HEK293 (cell line): ENCODE results near the gene ARMC5.

ENCODE experiments used
- CTCF ChIA-PET: fragments of 350-600 bp; formaldehyde crosslinking; extraction: SDS; loops from one replicate; lab custom pipeline; 2021; ENCODE audit warnings: antibody characterized with exemption; lab: Yijun Ruan, JAX
- POLR2A ChIA-PET: fragments of 300-600 bp; formaldehyde crosslinking; extraction: SDS; loops from one replicate; lab custom pipeline; 2020; ENCODE audit warnings: antibody characterized with exemption, inconsistent platforms; lab: Yijun Ruan, JAX
- H3K27ac ChIP-seq: fragments of 200-500 bp; sonication (Bioruptor generic); 2 replicates; pipeline ENCODE4 v1.5.1; 2014; ENCODE audit warnings: low read depth, low read length, control low read depth, inconsistent platforms; ENCODE audit errors: extremely low read depth
- H3K36me3 ChIP-seq, 2 experiments: fragments of 200-500 bp in 1 of 2; sonication (Bioruptor generic) in 1 of 2; 1 replicate in 1 of 2; 2 replicates in 1 of 2; pipeline ENCODE4 v1.5.1; 2014 to 2017; ENCODE audit warnings: inconsistent platforms in 2 of 2, low read length in 2 of 2; ENCODE audit not compliant: control insufficient read depth in 2 of 2, insufficient read depth in 1 of 2
- H3K4me1 ChIP-seq: fragments of 200-500 bp; sonication (Bioruptor generic); 2 replicates; pipeline ENCODE4 v1.5.1; 2014; ENCODE audit warnings: mild to moderate bottlenecking, low read length, inconsistent platforms; ENCODE audit not compliant: control insufficient read depth, insufficient read depth
- H3K4me3 ChIP-seq: 2 replicates; pipeline ENCODE4 v1.5.1; 2011; ENCODE audit warnings: low read depth, mild to moderate bottlenecking, control low read depth, low read length, moderate library complexity
- H3K9me3 ChIP-seq: fragments of 200-500 bp; sonication (Bioruptor generic); 2 replicates; pipeline ENCODE4 v1.5.1; 2014; ENCODE audit warnings: low read depth, low read length, inconsistent platforms; ENCODE audit not compliant: control insufficient read depth, insufficient read depth
- EGR2 ChIP-seq: fragments of 450-650 bp; formaldehyde crosslinking; IDR thresholded peaks from 2 replicates; pipeline ENCODE4 v1.5.1; 2016; ENCODE audit warnings: low read depth, missing biosample characterization, missing genetic modification characterization
- GLI4 ChIP-seq: fragments of 450-650 bp; formaldehyde crosslinking; IDR thresholded peaks from 2 replicates; pipeline ENCODE4 v1.5.1; 2016; ENCODE audit warnings: missing biosample characterization, missing genetic modification characterization
- KLF16 ChIP-seq: fragments of 450-650 bp; formaldehyde crosslinking; IDR thresholded peaks from 2 replicates; pipeline ENCODE4 v1.5.1; 2017; ENCODE audit warnings: missing biosample characterization, missing genetic modification characterization
- MEIS1 ChIP-seq: sonication (generic); formaldehyde crosslinking; IDR thresholded peaks from 2 replicates; pipeline ENCODE4 v1.8.1; 2022; ENCODE audit warnings: missing genetic modification reagents, mild to moderate bottlenecking, borderline replicate concordance
- MYNN ChIP-seq: fragments of 450-650 bp; formaldehyde crosslinking; IDR thresholded peaks from 2 replicates; pipeline ENCODE4 v1.5.1; 2016; ENCODE audit warnings: missing biosample characterization, missing genetic modification characterization, borderline replicate concordance
- ZBTB21 ChIP-seq: fragments of 450-650 bp; formaldehyde crosslinking; IDR thresholded peaks from 2 replicates; pipeline ENCODE4 v1.5.1; 2017; ENCODE audit warnings: missing biosample characterization, missing genetic modification characterization
- ZNF121 ChIP-seq: fragments of 450-650 bp; formaldehyde crosslinking; IDR thresholded peaks from 2 replicates; pipeline ENCODE4 v1.5.1; 2016; ENCODE audit warnings: missing biosample characterization, missing genetic modification characterization
- ZNF16 ChIP-seq: fragments of 450-650 bp; formaldehyde crosslinking; IDR thresholded peaks from 2 replicates; pipeline ENCODE4 v1.5.1; 2016; ENCODE audit warnings: low read depth, missing biosample characterization, missing genetic modification characterization
- ZNF174 ChIP-seq: fragments of 450-650 bp; formaldehyde crosslinking; IDR thresholded peaks from 2 replicates; pipeline ENCODE4 v1.5.0; 2017; ENCODE audit warnings: missing biosample characterization, mild to moderate bottlenecking, missing genetic modification characterization
- ZNF175 ChIP-seq: fragments of 450-650 bp; formaldehyde crosslinking; IDR thresholded peaks from 2 replicates; pipeline ENCODE4 v1.5.1; 2016; ENCODE audit warnings: missing biosample characterization, missing genetic modification characterization
- ZNF292 ChIP-seq: fragments of 450-650 bp; formaldehyde crosslinking; IDR thresholded peaks from 2 replicates; pipeline ENCODE4 v1.5.1; 2016; ENCODE audit warnings: low read depth, missing biosample characterization, missing genetic modification characterization, borderline replicate concordance
- ZNF311 ChIP-seq: fragments of 450-650 bp; formaldehyde crosslinking; IDR thresholded peaks from 2 replicates; pipeline ENCODE4 v1.5.1; 2017; ENCODE audit warnings: missing biosample characterization, missing genetic modification characterization, borderline replicate concordance
- ZNF394 ChIP-seq: fragments of 450-650 bp; formaldehyde crosslinking; IDR thresholded peaks from 2 replicates; pipeline ENCODE4 v1.5.1; 2016; ENCODE audit warnings: missing biosample characterization, missing genetic modification characterization, mild to moderate bottlenecking, moderate library complexity, borderline replicate concordance
- ZNF747 ChIP-seq: fragments of 450-650 bp; formaldehyde crosslinking; IDR thresholded peaks from 2 replicates; pipeline ENCODE4 v1.5.1; 2016; ENCODE audit warnings: missing biosample characterization, missing genetic modification characterization
- ZNF76 ChIP-seq: fragments of 450-650 bp; formaldehyde crosslinking; IDR thresholded peaks from 2 replicates; pipeline ENCODE4; 2016; ENCODE audit warnings: low read depth, missing biosample characterization, missing genetic modification characterization, borderline replicate concordance
- ZNF830 ChIP-seq: fragments of 450-650 bp; IDR thresholded peaks from 2 replicates; pipeline ENCODE4 v1.5.0; 2018; ENCODE audit warnings: missing biosample characterization, missing genetic modification characterization, low read depth, mild to moderate bottlenecking, moderate library complexity
- TF ChIP-seq, protein P1 (sequence below): fragments of 450-650 bp; formaldehyde crosslinking; IDR thresholded peaks from 2 replicates; pipeline ENCODE4 v1.5.1; 2016; ENCODE audit warnings: missing biosample characterization, missing genetic modification characterization
- TF ChIP-seq, protein P2 (sequence below): fragments of 450-650 bp; formaldehyde crosslinking; IDR thresholded peaks from 2 replicates; pipeline ENCODE4 v1.5.1; 2017; ENCODE audit warnings: missing biosample characterization, missing genetic modification characterization

ARMC5 gene

DNA sequence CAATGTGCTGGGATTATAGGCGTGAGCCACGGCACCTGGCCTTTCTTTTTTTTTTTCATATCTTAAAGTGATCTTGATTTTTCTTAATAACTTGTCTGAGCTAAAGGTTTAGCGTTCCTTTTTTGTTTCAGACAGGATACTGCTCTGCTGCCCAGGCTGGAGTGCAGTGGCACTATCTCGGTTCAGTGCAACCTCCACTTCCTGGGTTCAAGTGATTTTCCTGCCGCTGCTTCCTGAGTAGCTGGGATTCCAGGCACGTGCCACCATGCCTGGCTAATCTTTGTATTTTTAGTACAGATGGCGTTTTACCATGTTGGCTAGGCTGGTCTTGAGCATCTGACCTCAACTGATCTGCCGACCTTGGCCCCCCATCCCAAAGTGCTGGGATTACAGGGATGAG lies 44.9 kb downstream of the ARMC5 start (continued):
- TF ChIP-seq ZNF747 (tag by site-specific recombination) (no peak), ZNF830 (tag by site-specific recombination) (no peak), ZBTB21 (no peak)

DNA sequence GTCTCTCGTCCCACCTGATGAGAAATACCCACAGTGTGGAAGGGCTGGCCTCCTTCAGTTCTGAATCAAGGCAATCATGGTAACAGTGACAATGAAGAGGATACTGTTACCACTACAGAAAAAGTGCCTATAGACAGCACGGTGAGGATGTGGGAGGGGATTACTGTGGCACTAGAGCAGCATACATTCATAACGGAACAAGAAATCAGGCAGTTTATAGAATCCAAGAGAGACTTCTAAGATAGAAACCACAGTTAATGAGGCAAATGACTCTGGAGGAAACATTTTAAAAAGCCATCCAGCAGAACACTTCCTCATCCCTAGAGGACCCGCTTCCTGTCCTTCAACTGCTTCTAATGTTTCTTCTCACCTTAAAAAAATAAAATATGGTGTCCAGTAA lies 46.2 kb downstream of the ARMC5 start:
- Histone ChIP-seq H3K4me1 (no peaks in the 10 kb centered on the region), H3K4me3 (no peak overlapping the region), H3K36me3 (peaks cover 0 to 8% of the 10 kb centered on the region in 2 experiments; a peak in 2 of 3 replicates), H3K27ac (no peak overlapping the region), H3K9me3 (no peaks in the 10 kb centered on the region)
- ChIA-PET CTCF (no interaction called here), POLR2A (no interaction called here)
- no peak for TF ChIP-seq ZNF292 (tag by site-specific recombination)
- no peak for TF ChIP-seq ZNF121 (tag by site-specific recombination)
- no peak for TF ChIP-seq EGR2 (tag by site-specific recombination)
- TF ChIP-seq, protein P1, sequence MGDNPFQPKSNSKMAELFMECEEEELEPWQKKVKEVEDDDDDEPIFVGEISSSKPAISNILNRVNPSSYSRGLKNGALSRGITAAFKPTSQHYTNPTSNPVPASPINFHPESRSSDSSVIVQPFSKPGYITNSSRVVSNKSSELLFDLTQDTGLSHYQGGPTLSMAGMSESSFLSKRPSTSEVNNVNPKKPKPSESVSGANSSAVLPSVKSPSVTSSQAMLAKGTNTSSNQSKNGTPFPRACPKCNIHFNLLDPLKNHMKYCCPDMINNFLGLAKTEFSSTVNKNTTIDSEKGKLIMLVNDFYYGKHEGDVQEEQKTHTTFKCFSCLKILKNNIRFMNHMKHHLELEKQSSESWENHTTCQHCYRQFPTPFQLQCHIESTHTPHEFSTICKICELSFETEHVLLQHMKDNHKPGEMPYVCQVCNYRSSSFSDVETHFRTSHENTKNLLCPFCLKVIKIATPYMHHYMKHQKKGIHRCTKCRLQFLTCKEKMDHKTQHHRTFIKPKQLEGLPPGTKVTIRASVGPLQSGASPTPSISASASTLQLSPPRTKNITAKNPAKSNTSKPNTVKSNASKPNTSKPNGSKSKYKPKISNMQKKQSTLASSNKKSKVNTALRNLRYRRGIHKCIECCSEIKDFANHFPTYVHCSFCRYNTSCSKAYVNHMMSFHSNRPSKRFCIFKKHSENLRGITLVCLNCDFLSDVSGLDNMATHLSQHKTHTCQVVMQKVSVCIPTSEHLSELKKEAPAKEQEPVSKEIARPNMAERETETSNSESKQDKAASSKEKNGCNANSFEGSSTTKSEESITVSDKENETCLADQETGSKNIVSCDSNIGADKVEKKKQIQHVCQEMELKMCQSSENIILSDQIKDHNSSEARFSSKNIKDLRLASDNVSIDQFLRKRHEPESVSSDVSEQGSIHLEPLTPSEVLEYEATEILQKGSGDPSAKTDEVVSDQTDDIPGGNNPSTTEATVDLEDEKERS (tag by site-specific recombination), result no peak
- no peak for TF ChIP-seq MYNN
- TF ChIP-seq GLI4 (tag by site-specific recombination), result no peak
- TF ChIP-seq ZNF394 (tag by site-specific recombination), result no peak

DNA sequence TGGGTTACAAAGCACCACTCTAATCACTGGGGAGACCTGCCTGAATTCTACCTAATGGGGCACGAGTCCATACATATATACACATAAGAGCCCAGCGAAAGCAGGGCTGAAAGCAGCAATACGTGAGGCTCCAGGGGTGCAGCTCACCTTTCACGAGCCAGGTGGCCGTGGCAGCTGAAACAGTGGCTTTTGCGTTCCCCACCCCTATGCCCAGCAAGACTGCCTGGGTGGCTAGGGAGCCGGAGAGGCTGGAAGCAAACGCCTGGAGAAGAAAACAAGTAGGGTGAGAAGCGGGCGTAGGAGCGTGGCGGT lies 48.3 kb downstream of the ARMC5 start:
- Histone ChIP-seq H3K4me3 (peak overlapping the region; percentile 97), H3K4me1 (no peaks in the 10 kb centered on the region), H3K9me3 (no peaks in the 10 kb centered on the region), H3K36me3 (peaks cover 0 to 7% of the 10 kb centered on the region in 2 experiments; a peak in 2 of 3 replicates), H3K27ac (peak overlapping the region; percentile 68; the same call in 1 of the 2 replicates)
- CTCF ChIA-PET, result interaction anchor here (0.7 to 1.5 kb wide), 3 partner anchors 9 to 361 kb away, joined by 3 to 5 read pairs (median 4); no protein-coding TSS in a partner anchor
- TF ChIP-seq, protein P2, sequence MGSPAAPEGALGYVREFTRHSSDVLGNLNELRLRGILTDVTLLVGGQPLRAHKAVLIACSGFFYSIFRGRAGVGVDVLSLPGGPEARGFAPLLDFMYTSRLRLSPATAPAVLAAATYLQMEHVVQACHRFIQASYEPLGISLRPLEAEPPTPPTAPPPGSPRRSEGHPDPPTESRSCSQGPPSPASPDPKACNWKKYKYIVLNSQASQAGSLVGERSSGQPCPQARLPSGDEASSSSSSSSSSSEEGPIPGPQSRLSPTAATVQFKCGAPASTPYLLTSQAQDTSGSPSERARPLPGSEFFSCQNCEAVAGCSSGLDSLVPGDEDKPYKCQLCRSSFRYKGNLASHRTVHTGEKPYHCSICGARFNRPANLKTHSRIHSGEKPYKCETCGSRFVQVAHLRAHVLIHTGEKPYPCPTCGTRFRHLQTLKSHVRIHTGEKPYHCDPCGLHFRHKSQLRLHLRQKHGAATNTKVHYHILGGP (tag by site-specific recombination), result no peak
- no peak for TF ChIP-seq ZNF311
- TF ChIP-seq ZNF16, result no peak
- TF ChIP-seq ZNF175 (tag by site-specific recombination), result no peak
- no peak for TF ChIP-seq ZNF76 (tag by site-specific recombination)
- TF ChIP-seq ZNF174 (tag by site-specific recombination), result no peak
- no peak for TF ChIP-seq KLF16 (tag by site-specific recombination)
- TF ChIP-seq MEIS1, result no peak
- POLR2A ChIA-PET, result interaction anchor here (0.9 to 2.1 kb wide), 10 partner anchors 9 to 366 kb away, joined by 3 to 7 read pairs (median 4); partner anchors contain the start of genes ARMC5, FUS and ZNF267
